HG03558 (cell line): ENCODE results near the gene DTWD2.
"Not testable (repeated sequence)": the region's sequence is repeated elsewhere in the genome, so short reads cannot be mapped to it uniquely, and the experiment has no call there.

Experiments
- ATAC-seq: cut with Tn5 transposase; IDR thresholded peaks from one replicate; pipeline ENCODE4 v1.9.1; 2021; ENCODE audit warnings: moderate number of reproducible peaks; ENCODE audit not compliant: unreplicated experiment; ENCODE audit errors: extremely low read depth

Gene DTWD2

GRCh38 chr5:118956727-118957126 lies 31.6 kb downstream of the DTWD2 start:
- ATAC-seq, result no peak

GRCh38 chr5:118953652-118954005 lies 34.7 kb downstream of the DTWD2 start:
- ATAC-seq, result no peak

GRCh38 chr5:118952992-118953651 lies 35.2 kb downstream of the DTWD2 start:
- no peak for ATAC-seq

- ATAC-seq, result not testable (repeated sequence)
Measured at GRCh38 chr5:118952306-118952705, 36.0 kb downstream of the DTWD2 start.

GRCh38 chr5:118950354-118950753 lies 38.0 kb downstream of the DTWD2 start:
- not testable (repeated sequence) for ATAC-seq

- no peak for ATAC-seq
Measured at GRCh38 chr5:118946138-118946800, 42.1 kb downstream of the DTWD2 start.

- ATAC-seq, result no peak
Measured at GRCh38 chr5:118937393-118938061, 50.8 kb downstream of the DTWD2 start.

- ATAC-seq, result no peak
Measured at GRCh38 chr5:118933703-118934102, 54.6 kb downstream of the DTWD2 start.

- no peak for ATAC-seq
Measured at GRCh38 chr5:118931564-118931963, 56.8 kb downstream of the DTWD2 start.

GRCh38 chr5:118924006-118924389 lies 64.3 kb downstream of the DTWD2 start:
- no peak for ATAC-seq

- ATAC-seq, result no peak
Measured at GRCh38 chr5:118923295-118924005, 64.9 kb downstream of the DTWD2 start.

GRCh38 chr5:118921866-118922265 lies 66.5 kb downstream of the DTWD2 start:
- no peak for ATAC-seq

GRCh38 chr5:118919016-118919415 lies 69.3 kb downstream of the DTWD2 start:
- ATAC-seq, result no peak

- ATAC-seq, result no peak
Measured at GRCh38 chr5:118918232-118918631, 70.1 kb downstream of the DTWD2 start.

- ATAC-seq, result not testable (repeated sequence)
Measured at GRCh38 chr5:118907536-118907935, 80.8 kb downstream of the DTWD2 start.

- no peak for ATAC-seq
Measured at GRCh38 chr5:118906947-118907346, 81.4 kb downstream of the DTWD2 start.

GRCh38 chr5:118905196-118905595 lies 83.2 kb downstream of the DTWD2 start:
- no peak for ATAC-seq

- no peak for ATAC-seq
Measured at GRCh38 chr5:118902656-118903438, 85.5 kb downstream of the DTWD2 start.

GRCh38 chr5:118894709-118895108 lies 93.6 kb downstream of the DTWD2 start:
- ATAC-seq, result no peak

- ATAC-seq, result no peak
Measured at GRCh38 chr5:118891252-118891651, 97.1 kb downstream of the DTWD2 start.
